Epithelial cell of esophagus (primary cell): ENCODE data around the gene FOXL3.
A peak's percentile ranks its signal among the peaks of the same experiment; 100 is the strongest.

ENCODE experiments used
- DNase-seq: peaks from one replicate; pipeline ENCODE4 v3.0.0; 2010; ENCODE audit warnings: low read depth
- H3K4me3 ChIP-seq: 2 replicates; pipeline ENCODE4 v1.5.1; 2011; ENCODE audit warnings: mild to moderate bottlenecking, low read length, control low read depth
- TF ChIP-seq, protein P1 (sequence below): IDR thresholded peaks from 2 replicates; pipeline ENCODE4 v1.5.1; 2011; ENCODE audit warnings: low read depth, mild to moderate bottlenecking, low read length, control low read depth, inconsistent platforms; ENCODE audit not compliant: insufficient read depth; ENCODE audit errors: missing control alignments

The FOXL3 gene

DNA sequence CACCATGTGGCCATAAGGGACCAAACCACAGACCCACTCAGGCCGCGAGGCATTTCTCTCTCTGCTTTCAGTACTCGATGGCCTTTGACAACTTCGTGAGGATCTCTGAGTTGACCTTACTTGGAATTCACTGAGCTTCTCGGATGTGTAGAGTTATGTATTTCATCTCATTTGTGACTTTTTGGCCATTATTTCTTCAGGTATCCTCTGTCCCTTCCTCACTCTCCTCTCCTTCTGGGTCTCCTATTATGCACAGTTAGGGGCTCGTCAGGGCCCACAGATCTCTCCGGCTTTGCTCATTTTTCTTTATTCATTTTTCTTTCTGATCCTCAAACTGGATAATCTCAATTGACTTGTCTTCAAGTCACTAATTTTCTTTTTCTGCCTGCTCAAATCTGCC lies 16.6 kb upstream of the FOXL3 start:
- TF ChIP-seq, protein P1, sequence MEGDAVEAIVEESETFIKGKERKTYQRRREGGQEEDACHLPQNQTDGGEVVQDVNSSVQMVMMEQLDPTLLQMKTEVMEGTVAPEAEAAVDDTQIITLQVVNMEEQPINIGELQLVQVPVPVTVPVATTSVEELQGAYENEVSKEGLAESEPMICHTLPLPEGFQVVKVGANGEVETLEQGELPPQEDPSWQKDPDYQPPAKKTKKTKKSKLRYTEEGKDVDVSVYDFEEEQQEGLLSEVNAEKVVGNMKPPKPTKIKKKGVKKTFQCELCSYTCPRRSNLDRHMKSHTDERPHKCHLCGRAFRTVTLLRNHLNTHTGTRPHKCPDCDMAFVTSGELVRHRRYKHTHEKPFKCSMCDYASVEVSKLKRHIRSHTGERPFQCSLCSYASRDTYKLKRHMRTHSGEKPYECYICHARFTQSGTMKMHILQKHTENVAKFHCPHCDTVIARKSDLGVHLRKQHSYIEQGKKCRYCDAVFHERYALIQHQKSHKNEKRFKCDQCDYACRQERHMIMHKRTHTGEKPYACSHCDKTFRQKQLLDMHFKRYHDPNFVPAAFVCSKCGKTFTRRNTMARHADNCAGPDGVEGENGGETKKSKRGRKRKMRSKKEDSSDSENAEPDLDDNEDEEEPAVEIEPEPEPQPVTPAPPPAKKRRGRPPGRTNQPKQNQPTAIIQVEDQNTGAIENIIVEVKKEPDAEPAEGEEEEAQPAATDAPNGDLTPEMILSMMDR, result no peak
- no peak for DNase-seq
- no peak overlapping the region for H3K4me3 ChIP-seq

DNA sequence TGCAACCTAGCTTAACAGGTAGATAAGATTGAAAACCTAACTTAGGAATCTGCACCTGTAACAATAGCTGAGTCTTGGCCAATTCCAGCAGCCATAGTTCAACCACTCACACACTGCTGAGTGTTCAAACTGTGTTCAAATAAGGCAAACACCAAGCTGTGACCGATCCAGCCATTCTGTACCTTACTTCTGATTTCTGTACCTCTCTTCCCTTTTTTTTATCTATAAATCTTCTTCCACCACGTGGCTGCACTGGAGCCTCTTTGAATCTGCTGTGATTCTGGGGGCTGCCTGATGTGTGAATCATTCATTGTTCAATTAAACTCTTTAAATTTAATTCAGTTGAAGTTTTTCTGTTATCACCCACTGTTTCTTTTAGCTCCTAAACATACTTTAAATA lies 15.7 kb upstream of the FOXL3 start:
- TF ChIP-seq, protein P1, result no peak
- DNase-seq, result no peak

DNA sequence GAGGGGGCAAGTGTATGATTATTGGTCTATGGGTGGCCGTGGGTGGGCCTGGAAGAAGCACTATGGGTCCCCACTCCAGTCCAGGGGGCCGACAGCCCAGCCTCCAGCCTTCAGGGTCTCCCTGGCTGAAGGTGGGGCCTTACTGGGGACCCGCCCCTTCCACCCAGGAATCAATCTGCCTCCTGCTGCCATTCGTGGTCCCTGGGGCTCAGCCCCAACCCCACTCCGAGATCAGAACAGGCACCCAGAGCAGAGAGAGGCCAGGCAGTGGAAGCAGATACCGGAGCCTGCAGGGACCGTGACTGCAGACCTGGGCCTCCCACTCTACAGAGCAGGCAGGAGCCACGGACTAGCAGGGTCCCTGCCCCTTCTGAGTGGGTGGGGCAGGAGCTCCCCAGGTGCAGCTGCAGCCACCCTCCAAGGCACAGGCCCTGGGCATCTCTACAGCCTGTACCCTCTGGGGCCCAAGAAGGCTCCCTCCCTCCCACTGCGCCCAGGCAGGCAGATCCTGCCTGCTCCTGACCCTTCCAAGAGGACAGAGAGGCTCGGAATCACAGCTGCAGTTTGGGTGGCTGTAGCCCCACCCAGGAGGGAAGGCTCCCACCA lies 13.6 kb upstream of the FOXL3 start:
- TF ChIP-seq, protein P1, result no peak
- DNase-seq, result no peak
- no peak overlapping the region for H3K4me3 ChIP-seq

More for the DNA sequence above, 15.7 kb upstream of the FOXL3 start:
- no peak overlapping the region for H3K4me3 ChIP-seq

DNA sequence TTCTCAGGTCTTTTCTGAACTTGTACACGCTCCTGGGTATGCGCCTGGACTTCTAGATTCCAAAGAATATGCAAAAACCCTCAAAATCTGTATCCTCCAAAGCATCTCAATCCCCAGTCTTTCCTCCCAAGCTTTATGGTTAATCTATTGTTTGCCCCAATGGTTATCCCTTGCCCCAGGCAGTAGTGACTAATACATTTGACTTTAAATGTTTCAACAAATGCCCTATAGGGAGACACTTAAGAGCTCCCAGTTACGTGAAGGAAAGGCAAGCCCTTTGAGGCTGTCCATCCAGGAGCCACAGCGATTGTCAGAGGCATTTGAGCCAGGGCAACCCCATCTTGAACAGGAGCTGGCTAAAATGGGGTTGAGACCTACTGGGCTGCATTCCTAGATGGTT lies 12.7 kb upstream of the FOXL3 start:
- TF ChIP-seq, protein P1, result no peak
- H3K4me3 ChIP-seq, result no peak overlapping the region
- peak; percentile 36 for DNase-seq

DNA sequence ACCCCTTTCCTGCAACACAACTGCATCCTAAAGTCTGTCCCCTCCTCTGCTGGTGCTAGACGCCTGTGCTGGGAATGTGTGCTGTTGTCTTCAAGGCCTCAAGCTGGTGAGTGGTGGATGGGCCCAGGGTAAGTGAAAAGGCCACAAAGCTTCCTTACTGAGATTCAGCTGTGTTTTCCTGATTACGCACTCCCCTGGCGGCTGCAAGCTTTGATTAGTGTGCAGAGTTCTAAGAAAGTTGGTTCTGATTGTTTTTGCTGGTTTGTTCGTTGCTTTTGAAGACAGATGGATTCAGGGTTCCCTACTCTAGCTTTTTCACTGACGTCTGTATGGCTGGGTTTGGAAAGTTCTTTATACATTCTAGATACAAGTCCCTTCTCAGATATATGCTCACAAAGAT lies 11.9 kb upstream of the FOXL3 start:
- no peak overlapping the region for H3K4me3 ChIP-seq
- TF ChIP-seq, protein P1, result no peak
- DNase-seq, result no peak

DNA sequence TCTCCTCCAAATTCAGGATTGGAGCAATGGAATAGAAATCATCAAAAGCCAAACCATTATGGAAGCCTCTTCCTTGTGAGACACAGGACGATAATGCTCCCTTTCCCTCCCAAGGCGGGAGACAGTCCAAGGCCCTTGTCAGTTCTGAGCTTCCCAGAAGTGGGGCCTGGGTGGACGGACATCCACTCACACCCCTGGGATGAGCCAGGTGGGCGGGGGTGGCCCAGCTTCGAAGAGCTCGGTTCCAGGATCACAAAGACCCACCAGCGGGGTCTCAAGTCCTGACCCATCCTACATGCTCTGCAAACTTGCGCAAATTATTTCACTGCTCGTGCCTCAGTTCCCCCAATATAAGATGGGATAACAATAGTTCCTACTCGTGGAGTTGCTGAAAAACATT lies 10.1 kb upstream of the FOXL3 start:
- H3K4me3 ChIP-seq, result no peak overlapping the region
- TF ChIP-seq, protein P1, result no peak
- DNase-seq, result no peak

DNA sequence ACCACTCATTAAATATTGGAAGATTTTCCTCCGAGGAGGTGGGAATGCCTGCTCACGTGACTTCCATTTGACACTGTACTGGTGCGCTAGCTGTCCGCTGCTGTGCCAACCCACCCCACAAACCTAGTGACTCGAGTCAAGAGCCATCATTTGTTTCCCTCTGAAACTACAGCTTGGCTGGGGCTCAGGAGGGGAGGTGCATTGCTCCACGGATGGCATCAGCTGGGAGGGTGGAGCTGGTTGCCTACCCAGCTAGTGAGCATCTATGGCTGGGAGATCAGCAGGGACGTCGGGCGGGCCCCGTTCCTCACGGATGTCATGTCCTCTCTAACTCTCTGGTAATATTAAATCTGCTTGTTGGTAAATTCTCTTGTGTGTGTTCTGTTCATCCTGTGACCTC lies 9.5 kb upstream of the FOXL3 start:
- no peak for DNase-seq
- H3K4me3 ChIP-seq, result no peak overlapping the region
- TF ChIP-seq, protein P1, result no peak
